GM18858 (cell line): Measurements from ENCODE around the gene SERPINF2.
"Not testable (repeated sequence)": the region's sequence is repeated elsewhere in the genome, so short reads cannot be mapped to it uniquely, and the experiment has no call there.

Experiments used
- ATAC-seq: cut with Tn5 transposase; IDR thresholded peaks from one replicate; pipeline ENCODE4 v1.9.1; 2021; ENCODE audit not compliant: unreplicated experiment

Gene SERPINF2

DNA sequence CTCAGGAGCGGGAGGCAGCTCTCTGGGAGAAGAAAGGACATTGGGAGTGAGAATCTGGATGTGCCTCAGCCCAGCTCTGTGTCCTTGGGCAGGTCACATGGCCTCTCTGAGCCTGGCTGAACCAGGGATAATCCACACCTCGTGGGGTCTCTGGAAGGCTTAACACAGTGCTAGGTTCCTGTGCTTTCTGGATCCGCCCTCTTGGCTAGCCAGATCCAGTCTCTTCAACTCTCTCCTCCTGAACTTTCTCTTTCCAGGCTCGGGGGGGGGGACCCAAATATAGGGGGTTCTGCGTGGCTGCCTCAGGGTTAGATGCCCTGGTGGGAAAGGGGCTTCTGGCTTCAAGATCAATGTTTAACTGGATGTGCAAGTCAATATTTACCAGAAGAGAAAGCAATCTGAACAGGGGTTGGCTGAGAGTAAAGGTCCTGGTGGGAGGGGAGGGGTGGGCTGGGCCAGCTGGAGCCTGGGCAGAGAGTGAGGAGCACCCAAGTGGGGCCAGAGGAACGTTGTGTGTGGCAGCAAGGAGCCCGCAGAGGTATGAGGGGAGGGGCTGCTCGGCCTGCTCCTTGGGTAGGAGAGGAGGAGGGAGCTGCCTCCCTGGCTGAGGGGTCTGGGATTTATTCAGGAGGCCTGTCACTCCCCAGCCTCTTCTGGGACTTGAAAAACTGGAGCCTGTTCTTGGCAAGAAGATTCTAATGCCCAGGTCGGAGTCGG, at the start of gene SERPINF2:
TSS of gene SERPINF2 (plus strand) at position 501 of the 717 bp plus-strand sequence. CDS start 2,125 bp downstream, outside the sequence.
- no peak for ATAC-seq

DNA sequence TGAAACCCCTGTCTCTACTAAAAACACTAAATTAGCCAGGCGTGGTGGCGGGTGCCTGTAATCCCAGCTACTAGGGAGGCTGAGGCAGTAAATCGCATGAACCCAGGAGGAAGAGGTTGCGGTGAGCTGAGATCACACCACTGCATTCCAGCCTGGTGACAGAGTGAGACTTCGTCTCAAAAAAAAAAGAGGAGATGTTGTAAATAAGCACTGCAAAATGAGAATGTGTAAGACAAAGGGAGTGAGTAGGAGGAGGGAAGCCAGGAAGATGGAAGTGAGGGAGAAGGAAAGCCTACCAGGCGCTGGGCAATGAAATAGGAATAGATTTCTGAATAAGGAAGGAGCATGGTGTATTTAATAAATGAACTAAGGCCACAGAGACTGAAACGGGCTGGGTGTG, 49.3 kb upstream of the SERPINF2 start:
- ATAC-seq, result no peak

DNA sequence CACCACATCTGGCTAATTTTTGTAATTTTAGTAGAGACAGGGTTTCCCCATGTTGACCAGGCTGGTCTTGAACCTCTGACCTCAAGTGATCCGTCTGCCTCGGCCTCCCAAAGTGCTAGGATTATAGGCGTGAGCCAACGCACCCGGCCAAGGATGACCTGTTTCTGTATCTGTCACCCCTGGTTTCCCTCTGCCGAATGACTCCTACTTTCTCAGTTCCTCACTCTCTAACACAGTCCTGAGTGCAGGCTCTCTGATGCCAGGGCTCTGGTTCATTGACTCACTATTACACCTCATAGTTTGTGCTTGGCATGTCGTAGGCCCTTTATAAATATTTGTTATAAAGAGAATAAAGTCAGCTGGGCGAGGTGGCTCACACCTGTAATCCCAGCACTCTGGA, 47.3 kb upstream of the SERPINF2 start:
- no peak for ATAC-seq

DNA sequence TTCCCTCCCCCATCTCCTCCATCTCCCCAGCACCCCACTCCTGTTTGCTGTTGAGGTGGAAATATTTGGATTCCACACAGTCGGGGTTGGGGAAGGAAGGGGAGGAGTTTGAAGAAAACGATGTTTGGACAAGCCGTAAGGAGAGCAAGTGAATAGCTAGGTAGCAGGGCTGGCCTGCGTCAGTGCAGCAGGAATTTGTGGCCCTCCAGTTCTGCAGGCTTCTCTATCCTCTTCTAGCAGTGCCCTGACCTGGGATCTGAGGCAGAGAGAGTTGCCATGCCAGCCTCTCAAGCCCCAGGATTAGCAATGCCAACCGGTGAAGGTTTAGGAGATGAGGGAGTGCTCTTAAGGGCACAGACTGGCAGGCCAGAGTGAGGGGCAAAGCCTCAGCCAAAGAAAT, 45.0 kb upstream of the SERPINF2 start:
- no peak for ATAC-seq

DNA sequence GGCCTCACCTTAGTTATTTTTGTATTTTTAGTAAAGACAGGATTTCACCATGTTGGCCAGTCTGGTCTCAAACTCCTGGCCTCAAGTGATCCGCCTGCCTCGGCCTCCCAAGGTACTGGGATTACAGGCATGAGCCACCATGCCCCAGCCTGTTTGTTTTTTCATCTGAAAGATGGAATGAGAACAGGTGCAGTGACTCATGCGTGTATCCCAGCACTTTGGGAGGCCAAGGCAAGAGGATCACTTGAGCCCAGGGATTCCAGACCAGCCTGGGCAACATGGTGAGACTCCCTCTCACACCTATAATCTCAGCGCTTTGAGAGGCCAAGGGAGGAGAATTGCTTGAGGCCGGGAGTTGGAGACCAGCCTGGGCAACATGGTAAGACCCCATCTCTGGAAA, 42.8 kb upstream of the SERPINF2 start:
- not testable (repeated sequence) for ATAC-seq

DNA sequence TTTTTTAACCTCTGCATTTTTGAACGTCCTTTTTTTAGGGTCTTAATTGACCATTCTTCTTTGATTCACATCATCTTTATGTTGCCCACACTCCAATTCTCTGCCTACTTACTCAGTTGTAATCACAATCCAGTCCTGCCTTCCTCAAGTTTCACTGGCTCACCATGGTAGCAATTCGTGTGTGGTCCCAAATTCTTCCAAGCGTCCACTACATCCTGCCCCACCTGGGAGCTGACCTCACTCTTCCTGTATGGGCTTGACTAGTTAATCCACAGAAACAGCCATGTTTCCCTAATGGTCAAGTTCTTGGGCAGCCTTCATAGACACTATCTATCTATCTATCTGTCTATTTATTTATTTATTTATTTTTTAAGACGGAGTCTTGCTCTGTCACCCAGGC, 39.6 kb upstream of the SERPINF2 start:
- no peak for ATAC-seq

DNA sequence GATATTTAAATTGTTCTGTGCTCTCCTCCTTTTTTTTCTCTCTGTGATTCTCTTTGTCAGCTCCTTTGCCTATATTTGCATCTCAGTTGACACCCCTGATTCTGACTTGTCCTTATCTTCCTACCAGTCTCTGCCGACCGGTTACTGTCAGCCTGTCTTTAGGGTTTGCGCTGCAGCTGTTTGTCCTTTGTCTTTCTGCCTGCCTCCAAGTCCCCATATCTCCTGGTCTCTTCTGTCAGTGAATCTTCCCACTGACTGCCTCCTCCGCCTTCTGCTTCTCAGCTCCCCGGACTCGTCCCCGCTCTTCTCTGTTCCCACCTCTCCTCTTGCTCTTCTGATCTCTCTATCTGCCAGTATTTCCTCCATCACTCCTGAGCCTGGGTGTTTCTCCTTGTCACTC, 37.7 kb upstream of the SERPINF2 start:
- ATAC-seq, result no peak

DNA sequence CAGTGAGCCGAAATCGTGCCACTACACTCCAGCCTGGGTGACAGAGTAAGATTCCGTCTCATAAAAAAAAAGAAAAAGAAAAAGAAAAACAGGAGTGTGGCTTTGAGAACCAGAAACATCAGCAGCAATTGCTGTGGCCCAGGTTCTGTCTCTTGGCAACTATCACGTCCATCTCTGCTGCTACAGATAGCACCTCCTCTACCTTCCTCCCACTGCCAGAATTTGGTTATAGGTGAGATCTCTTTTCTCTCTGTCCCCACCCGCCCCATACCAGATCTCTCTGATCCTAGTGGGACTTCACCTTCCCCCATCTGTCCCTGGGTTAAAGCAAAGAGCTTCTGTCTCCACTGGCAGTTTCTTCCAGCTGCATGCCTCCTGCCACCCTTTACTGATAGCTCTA, 35.6 kb upstream of the SERPINF2 start:
- ATAC-seq, result no peak

DNA sequence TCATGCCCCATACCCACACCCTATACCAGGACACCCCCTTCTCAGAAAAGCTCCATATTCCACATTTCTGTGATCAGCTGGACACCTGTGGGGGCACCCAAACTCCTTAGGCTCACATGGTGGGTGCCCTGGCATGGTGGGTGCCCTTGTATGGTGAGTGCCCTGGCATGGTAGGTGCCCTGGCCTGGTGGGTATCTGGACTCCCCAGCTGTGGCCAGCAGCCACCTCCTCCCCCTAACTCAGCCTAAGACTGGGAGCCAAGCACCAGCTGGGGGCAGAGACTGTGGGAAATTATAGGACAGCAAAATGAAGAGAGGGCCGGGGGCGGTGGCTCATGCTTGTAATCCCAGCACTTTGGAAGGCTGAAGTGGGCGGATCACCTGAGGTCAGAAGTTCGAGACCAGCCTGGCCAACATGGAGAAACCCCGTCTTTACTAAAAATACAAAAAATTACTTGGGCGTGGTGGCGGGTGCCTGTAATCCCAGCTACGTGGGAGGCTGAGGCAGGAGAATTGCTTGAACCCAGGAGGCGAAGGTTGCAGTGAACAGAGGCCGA, 33.8 kb upstream of the SERPINF2 start:
- not testable (repeated sequence) for ATAC-seq

DNA sequence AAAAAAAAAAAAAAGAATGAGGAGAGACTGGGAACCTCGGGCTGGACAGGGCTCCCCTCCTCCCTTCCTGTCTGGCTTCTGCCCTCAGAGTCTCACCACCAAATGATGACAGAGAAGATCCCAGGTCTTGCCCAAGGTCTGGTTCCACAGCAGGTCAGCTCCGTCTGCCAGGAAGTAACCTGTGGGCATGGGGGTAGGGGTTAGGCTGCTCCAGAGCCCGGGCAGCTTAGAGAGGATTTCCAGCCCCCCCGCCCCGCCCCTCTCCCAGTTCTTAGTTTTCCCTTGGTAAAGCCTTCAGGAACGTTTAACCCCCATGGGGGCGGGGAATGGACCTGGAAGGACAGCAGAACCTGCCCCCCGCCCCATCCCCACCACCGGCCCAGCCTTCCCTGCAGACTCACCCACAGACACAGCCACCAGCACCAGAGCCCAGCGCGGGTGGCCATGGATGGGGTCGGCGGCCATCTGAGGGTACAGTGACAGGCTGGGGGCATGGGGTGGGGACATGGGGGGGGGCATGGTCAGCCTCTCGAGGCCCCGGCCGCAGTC, 33.2 kb upstream of the SERPINF2 start:
- ATAC-seq, result no peak

DNA sequence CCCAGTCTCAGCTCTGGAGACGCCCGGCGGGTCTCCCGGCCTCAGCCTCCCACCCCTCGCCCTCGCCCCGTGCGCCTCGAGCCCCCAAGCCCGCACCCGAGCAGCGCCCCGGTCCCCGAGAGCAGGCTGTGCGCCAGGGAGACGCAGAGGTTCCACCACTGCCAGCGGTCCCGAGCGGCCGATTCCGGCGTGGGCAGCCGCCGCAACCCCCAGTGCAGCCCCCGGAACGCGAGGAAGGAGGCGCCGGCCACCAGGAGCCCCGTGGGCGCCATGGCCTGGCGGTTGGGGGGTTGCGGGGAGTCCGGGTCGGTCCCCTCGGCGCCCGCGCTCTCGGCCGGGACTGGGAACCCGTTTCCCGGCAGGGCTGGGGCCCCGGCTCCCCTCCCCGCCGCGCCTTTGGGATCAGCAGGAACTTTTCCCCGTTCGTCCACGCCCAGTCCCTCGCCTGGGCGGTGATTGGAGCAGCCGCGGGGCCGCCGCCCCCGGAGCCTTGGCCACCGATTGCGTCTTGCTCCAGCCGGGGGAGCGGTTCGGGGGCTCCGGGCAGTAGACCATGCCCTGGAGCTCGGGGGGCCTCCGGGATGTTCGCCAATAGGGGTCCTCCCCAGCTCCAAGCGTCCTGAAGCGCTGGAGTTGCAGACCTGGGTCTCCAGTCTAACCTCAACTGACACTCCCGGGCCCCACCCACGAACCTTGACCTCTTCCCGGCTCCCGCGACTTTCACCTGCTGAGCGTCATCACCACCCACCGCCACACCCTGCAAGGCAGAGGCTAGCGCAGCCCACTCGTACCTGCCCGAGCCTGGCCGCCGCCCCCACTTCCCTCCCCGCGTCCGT, 32.5 kb upstream of the SERPINF2 start, which contains the start of gene TLCD2:
TSS of gene TLCD2 (minus strand) at position 407 of the 836 bp plus-strand sequence. CDS start at position 272, 135 bp downstream.
- no peak for ATAC-seq

DNA sequence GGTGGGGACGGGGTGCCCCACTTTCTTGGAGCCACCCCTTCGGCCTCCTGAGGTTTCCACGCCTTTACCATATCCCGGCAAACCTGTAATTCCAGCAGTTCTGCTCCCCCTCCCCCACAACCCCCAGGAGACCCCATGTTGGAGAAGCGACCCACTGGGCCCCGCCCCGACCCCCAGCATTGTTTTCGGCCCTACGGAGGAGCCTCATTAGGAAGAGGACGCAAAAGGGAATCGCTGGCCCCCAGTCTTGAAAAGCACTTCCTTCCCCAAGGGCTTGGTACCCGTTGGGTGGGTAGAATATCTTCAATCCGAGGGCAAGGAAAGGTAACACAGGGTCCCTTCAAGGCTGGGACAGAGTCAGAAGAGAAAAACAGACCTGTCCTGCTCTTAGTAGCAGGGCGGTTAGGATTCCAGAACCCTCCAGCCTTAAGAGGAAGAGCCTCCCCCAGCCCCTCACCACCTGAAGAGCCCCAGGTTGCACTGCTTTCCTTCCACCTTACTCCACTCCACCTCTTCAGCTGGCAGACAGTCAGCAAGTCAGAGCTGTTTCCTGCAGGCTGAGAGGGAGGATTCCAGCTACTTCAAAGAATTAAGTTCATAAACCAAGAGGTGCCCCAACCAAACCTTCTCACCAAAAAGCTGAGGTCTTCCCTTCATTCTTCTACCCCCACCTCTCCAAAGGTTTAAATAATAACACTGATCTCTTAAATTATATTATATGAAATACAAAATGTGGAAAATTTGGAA, 31.7 kb upstream of the SERPINF2 start:
- no peak for ATAC-seq

DNA sequence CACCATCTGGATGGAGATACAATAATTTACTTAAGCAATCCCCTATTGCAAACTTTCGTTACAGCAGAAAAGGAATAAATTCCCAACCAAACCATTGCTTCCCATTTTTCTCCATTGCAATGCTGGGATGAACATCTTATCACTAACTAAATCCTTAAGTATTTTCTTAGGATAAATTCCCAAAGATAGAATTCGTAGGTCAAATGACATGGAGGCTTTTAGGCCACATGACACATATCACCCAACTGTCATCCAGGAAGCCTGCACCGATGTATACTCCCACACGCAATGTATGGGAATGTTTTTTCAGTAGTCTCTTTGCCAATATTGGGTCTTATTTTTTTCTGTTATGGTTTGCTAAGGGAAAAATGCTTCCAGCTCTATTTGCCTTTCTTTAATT, 30.9 kb upstream of the SERPINF2 start:
- no peak for ATAC-seq

DNA sequence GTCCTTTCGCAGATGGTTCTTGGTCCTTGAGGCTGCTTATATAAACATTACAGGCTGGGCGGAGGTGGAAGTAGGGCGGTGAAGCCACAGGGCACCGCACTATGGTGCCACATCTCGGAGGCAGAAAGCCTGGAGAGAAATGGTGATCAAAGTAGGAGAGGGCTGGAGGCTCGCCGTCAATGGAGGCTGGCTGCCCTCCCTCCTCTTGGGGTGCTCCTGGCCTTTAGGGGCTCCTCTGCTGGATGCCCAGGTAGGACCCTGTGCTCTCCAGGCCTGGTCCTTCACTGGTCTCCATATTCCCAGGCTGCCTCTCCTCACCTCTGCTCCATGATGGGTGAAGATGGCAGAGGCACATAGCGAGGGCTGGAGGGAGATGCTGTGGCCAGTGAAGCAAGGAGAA, 30.4 kb upstream of the SERPINF2 start:
- no peak for ATAC-seq

DNA sequence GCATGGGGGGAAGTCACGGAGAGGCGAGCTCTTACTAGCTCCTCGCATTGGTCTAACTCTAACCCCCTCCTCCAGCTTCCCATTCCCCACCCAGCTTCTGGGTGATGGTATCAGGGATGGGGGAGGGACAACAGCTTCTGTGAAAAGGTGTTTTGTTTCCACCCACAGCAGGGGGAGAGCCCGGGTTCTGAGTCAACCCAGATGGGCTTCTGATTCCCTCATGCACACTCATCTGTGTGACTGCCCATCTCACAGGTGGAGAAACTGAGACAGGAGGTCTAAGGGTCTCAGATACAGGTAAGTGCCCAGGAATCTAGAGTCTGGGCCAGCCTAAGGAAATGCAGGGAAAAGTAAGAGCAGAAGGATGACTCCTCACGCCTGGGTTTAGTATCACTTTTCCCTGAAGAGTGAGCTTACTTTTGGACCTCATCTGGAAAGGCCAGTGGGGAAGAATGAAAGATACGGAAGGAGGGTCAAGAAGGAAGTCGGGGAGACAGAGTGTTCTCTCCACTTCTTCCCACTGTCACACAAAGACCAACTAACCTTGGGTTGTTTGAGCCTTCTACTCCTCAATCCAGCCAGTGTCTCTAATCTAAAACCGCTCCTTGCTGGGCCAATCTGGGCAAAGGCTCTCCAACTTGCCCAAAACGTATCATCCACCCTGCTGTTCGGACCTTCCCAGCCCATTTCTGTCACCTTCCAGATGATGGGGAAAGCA, 29.4 kb upstream of the SERPINF2 start:
- ATAC-seq, result no peak

DNA sequence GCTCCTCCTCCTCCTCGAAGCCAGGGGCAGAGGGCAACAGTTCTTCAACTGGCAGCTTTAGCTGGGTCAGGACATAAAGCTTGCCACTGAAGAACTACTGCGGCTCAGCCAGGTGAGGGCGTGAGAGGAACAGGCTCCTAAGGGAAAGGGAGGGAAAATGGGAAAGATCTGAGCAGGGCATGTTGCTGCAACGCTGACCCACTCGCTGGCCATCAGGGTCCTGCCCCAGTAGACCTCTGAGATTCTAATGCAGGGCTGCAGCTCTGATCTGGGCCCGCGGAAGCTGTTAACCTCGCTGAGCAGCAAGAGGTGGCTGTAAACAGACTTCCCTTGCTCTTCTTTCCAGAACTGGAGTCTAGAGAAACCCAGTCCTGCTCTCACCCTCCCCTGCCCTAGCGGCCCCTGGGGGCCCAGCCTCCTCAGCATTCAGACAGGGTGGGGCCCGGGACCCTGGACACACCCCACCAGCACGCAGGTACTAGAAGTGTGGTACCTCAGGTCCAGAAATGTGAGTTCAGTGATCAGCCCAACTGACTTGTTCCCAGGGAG, 28.7 kb upstream of the SERPINF2 start:
- no peak for ATAC-seq

DNA sequence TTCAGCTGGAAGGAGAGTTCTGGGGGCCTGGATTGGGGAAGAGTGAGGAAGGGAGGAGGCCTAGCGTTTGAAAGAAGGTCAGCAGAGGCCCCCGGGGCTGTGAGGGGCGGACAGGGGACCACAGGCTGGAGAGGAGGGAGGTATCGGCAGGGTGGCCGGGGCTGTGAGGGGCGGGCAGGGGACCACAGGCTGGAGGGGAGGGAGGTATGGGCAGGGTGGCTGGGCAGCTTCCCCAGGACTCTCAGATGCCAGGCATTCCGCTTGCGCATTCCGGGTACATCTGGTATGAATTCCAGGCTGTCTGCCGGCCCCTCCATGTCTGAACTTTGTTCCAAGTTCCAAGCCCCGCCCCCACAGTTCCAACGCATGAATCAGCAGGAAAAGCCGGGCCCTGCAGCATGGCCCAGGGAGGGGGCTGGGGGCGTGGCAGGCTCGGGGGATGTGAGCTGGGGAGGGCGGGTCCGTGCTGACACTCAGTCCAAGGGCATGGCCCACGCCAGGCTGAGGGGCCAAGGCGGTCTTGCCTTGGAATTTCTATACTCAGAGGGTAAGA, 28.2 kb upstream of the SERPINF2 start:
- ATAC-seq, result no peak

DNA sequence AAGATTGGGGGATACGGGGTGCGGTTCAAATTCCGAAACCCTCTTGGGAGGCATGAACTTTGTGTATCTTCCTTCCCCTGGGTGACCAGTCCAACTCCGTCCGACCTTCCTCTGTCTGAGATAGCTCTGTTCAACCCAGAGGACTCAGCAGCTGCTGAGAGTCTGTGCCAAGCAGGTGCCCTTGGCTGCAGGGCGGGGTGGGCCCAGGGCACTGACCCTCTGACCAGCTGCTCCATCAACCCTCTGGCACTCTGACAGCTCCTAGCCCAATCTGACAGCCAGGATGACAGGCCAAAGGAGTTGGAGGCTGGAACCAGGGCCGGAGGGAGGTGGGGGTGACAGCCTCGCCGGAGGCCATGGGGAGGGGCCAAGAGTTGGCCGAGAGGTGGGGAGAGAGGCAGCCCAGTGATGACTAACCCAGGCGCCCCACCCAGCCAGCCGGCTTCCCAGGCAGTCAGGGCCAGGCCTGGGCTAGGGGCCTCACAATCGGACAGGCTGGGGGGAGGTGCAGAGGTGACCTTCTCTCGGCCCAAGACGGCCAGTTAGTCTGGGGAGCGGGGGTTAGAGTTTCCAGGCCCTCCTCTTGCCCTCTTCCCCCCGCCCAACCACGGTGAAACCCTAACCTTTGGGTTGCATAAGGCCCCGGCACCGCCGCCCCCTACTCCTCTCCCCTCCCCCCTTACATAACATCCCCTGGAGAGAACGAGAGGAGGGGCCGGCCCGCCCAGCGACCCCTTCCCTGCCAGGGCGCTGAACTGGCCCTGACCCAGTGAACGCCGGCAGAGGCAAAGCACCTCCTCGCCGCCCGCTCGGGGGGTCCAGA, 27.5 kb upstream of the SERPINF2 start:
- no peak for ATAC-seq

DNA sequence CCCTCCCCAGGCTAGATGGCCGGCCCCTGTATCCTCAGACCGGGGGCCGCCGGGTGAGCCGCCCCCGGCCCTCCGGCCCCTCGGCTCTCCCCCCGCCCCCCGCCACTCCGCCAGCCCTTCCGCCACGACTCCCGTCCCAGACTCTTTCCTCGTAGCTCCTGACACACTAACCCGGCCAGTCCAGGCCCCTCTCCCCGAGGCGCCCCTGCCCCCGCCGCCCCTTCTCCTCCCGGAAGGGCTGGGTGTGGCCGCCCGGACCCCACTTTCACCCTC, 26.9 kb upstream of the SERPINF2 start:
- ATAC-seq, result no peak
